COLO668 (cell line): ENCODE measurements around the gene GNG12.
"Not testable (repeated sequence)": the region's sequence is repeated elsewhere in the genome, so short reads cannot be mapped to it uniquely, and the experiment has no call there.

ENCODE experiments used
- DNase-seq: peaks from one replicate; lab custom pipeline; 2025; ENCODE audit not compliant: unreplicated experiment; lab: John Stamatoyannopoulos, UW

The GNG12 gene

GRCh38 chr1:67735806-67736627 lies 97.2 kb downstream of the GNG12 start:
- DNase-seq: peak; percentile 84

GRCh38 chr1:67735206-67735605 lies 98.1 kb downstream of the GNG12 start:
- no peak for DNase-seq

GRCh38 chr1:67734323-67734690 lies 99.0 kb downstream of the GNG12 start:
- DNase-seq: no peak

GRCh38 chr1:67733681-67734322 lies 99.5 kb downstream of the GNG12 start:
- no peak for DNase-seq

GRCh38 chr1:67732750-67733151 lies 100.5 kb downstream of the GNG12 start:
- DNase-seq: no peak

GRCh38 chr1:67731322-67731721 lies 101.9 kb downstream of the GNG12 start:
- DNase-seq: no peak

- not testable (repeated sequence) for DNase-seq
These were observed 103.0 kb downstream of the GNG12 start for GRCh38 chr1:67730312-67730711.

- DNase-seq: no peak
These were observed 103.4 kb downstream of the GNG12 start for GRCh38 chr1:67729872-67730271.

GRCh38 chr1:67726224-67726623 lies 107.0 kb downstream of the GNG12 start:
- no peak for DNase-seq

GRCh38 chr1:67724928-67725560 lies 108.2 kb downstream of the GNG12 start:
- DNase-seq: peak; percentile 90

- DNase-seq: no peak
These were observed 109.6 kb downstream of the GNG12 start for GRCh38 chr1:67723620-67724019.

- no peak for DNase-seq
These were observed 110.1 kb downstream of the GNG12 start for GRCh38 chr1:67723126-67723525.

- no peak for DNase-seq
These were observed 110.8 kb downstream of the GNG12 start for GRCh38 chr1:67722292-67722944.

GRCh38 chr1:67721650-67722291 lies 111.5 kb downstream of the GNG12 start:
- no peak for DNase-seq

- DNase-seq: no peak
These were observed 112.2 kb downstream of the GNG12 start for GRCh38 chr1:67721112-67721511.

- DNase-seq: peak; percentile 50
These were observed 113.7 kb downstream of the GNG12 start for GRCh38 chr1:67719329-67720196.

GRCh38 chr1:67717876-67718275 lies 115.4 kb downstream of the GNG12 start:
- DNase-seq: no peak

- no peak for DNase-seq
These were observed 116.5 kb downstream of the GNG12 start for GRCh38 chr1:67716800-67717199.

GRCh38 chr1:67715819-67716218 lies 117.4 kb downstream of the GNG12 start:
- DNase-seq: no peak
